Measurements from ENCODE around the gene RNF148. TPM values are rescaled to one million over a fixed set of nuclear protein-coding genes. Genes with fewer than 3 reads are reported as not detected.

The RNF148 gene
- total RNA-seq, 1 donor from 2014 or later: 0.50 TPM

DNA sequence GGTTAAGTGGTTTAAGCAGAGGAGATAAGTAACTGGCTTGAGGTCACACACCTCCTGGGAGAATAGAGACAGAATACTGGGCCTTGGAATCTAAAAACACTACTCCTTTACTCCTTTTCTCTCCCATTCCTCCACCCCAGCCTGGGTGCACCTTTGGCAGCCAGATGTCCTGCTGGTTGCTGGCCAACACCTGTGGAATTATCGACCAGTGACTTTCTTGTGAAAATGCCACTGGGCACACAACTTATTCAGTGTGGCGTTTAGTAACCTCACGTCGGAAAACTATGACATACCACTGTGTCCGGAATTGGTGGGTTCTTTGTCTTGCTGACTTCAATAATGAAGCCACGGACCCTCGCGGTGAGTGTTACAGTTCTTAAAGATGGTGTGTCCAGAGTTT is 30.2 kb downstream of the RNF148 start:
- DNase-seq (ENCODE audit: low read depth) (no peak), FAIRE-seq (no peak)
- Mint-ChIP-seq H3K4me1 (ENCODE audit: low read depth, unreplicated experiment) (peaks cover 4% of the 10 kb centered on the region), H3K36me3 (ENCODE audit: low read depth, unreplicated experiment) (peaks cover 2% of the 10 kb centered on the region), H3K27ac (ENCODE audit: unreplicated experiment) (no peak overlapping the region), H3K4me3 (ENCODE audit: unreplicated experiment) (no peak overlapping the region), H3K27me3 (ENCODE audit: low read depth, unreplicated experiment) (no peaks in the 10 kb centered on the region), H3K9me3 (ENCODE audit: unreplicated experiment) (no peaks in the 10 kb centered on the region)
- Histone ChIP-seq H3K9me3 (ENCODE audit: insufficient read depth, low read depth, low read length) (no peaks in the 10 kb centered on the region), H3K36me3 (ENCODE audit: insufficient read depth, low read length) (no peaks in the 10 kb centered on the region), H3K27ac (ENCODE audit: low read depth, low read length) (no peak overlapping the region), H4K20me1 (ENCODE audit: insufficient read depth, low read length) (no peaks in the 10 kb centered on the region), H3K9ac (ENCODE audit: low read length) (no peak overlapping the region), H3K4me3 (ENCODE audit: insufficient read depth, low read depth, low read length) (no peak overlapping the region), H2AFZ (ENCODE audit: low read depth, low read length) (no peak overlapping the region), H3K79me2 (ENCODE audit: insufficient read depth, low read length) (no peaks in the 10 kb centered on the region), H3K4me2 (ENCODE audit: low read length) (no peak overlapping the region), H3K27me3 (ENCODE audit: insufficient read depth, low read length) (no peaks in the 10 kb centered on the region), H3K4me1 (ENCODE audit: insufficient read depth, low read length) (peaks cover 12% of the 10 kb centered on the region)
- no peak for TF ChIP-seq EZH2 (IDR thresholded peaks at IDR 0.05; ENCODE audit: insufficient read depth, low read length)
- TF ChIP-seq, protein P1, sequence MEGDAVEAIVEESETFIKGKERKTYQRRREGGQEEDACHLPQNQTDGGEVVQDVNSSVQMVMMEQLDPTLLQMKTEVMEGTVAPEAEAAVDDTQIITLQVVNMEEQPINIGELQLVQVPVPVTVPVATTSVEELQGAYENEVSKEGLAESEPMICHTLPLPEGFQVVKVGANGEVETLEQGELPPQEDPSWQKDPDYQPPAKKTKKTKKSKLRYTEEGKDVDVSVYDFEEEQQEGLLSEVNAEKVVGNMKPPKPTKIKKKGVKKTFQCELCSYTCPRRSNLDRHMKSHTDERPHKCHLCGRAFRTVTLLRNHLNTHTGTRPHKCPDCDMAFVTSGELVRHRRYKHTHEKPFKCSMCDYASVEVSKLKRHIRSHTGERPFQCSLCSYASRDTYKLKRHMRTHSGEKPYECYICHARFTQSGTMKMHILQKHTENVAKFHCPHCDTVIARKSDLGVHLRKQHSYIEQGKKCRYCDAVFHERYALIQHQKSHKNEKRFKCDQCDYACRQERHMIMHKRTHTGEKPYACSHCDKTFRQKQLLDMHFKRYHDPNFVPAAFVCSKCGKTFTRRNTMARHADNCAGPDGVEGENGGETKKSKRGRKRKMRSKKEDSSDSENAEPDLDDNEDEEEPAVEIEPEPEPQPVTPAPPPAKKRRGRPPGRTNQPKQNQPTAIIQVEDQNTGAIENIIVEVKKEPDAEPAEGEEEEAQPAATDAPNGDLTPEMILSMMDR (IDR thresholded peaks at IDR 0.05; ENCODE audit: insufficient read depth, low read depth, low read length): no peak

DNA sequence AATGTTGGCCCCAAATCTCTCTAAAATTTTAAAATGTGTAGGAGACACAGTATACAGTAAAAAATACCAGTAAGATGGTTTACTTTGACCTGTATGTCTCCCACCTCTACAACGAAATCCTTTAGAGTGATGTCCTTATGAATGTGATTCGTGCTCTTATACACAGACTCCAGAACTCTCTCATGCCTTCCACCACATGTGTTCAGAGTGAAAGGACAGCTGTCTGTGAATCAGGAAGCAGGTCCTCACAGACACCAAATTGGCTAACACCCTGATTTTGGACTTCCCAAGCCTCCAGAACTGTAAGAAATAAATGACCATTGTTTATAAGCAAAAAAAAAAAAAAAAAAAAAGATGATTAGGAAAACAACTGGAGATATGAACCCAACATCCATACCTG is 39.0 kb downstream of the RNF148 start:
- no peak overlapping the region for H3K4me3 Mint-ChIP-seq (ENCODE audit: unreplicated experiment)
- H3K27me3 Mint-ChIP-seq (ENCODE audit: low read depth, unreplicated experiment): no peaks in the 10 kb centered on the region
- no peak overlapping the region for H3K27ac Mint-ChIP-seq (ENCODE audit: unreplicated experiment)
- H3K27ac ChIP-seq (ENCODE audit: low read depth, low read length): no peak overlapping the region
- H3K4me3 ChIP-seq (ENCODE audit: insufficient read depth, low read depth, low read length): no peak overlapping the region
- no peaks in the 10 kb centered on the region for H3K27me3 ChIP-seq (ENCODE audit: insufficient read depth, low read length)
- no peaks in the 10 kb centered on the region for H3K4me1 ChIP-seq (ENCODE audit: insufficient read depth, low read length)
- H3K9ac ChIP-seq (ENCODE audit: low read length): no peak overlapping the region
- DNase-seq (ENCODE audit: low read depth): no peak
- H3K9me3 ChIP-seq (ENCODE audit: insufficient read depth, low read depth, low read length): no peaks in the 10 kb centered on the region
- FAIRE-seq: no peak
- H3K79me2 ChIP-seq (ENCODE audit: insufficient read depth, low read length): no peaks in the 10 kb centered on the region
- no peaks in the 10 kb centered on the region for H4K20me1 ChIP-seq (ENCODE audit: insufficient read depth, low read length)
- no peaks in the 10 kb centered on the region for H3K4me1 Mint-ChIP-seq (ENCODE audit: low read depth, unreplicated experiment)
- H3K9me3 Mint-ChIP-seq (ENCODE audit: unreplicated experiment): no peaks in the 10 kb centered on the region
- TF ChIP-seq, protein P1 (IDR thresholded peaks at IDR 0.05; ENCODE audit: insufficient read depth, low read depth, low read length): no peak
- TF ChIP-seq EZH2 (IDR thresholded peaks at IDR 0.05; ENCODE audit: insufficient read depth, low read length): no peak
- no peaks in the 10 kb centered on the region for H3K36me3 ChIP-seq (ENCODE audit: insufficient read depth, low read length)
- H3K4me2 ChIP-seq (ENCODE audit: low read length): no peak overlapping the region
- no peaks in the 10 kb centered on the region for H3K36me3 Mint-ChIP-seq (ENCODE audit: low read depth, unreplicated experiment)
- H2AFZ ChIP-seq (ENCODE audit: low read depth, low read length): no peak overlapping the region

DNA sequence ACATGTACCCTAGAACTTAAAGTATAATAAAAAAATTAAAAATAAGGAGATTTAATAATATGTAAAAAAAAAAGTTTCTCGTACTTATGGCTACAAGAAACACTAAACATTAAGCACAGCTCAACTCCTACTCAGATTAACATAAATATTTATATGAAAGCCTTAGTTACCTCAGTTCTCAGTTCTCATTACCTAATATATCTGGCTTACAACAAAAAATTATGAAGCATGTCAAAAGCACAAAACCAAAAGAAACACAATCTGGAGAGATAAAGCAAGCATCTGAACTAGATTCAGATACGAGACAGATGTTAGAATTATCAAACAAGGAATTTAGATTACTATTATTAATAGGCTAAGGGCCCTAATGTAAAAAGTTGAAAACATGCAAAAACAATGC is 43.9 kb downstream of the RNF148 start:
- no peaks in the 10 kb centered on the region for H3K9me3 ChIP-seq (ENCODE audit: insufficient read depth, low read depth, low read length)
- Mint-ChIP-seq H3K4me1 (ENCODE audit: low read depth, unreplicated experiment) (no peaks in the 10 kb centered on the region), H3K27me3 (ENCODE audit: low read depth, unreplicated experiment) (no peaks in the 10 kb centered on the region), H3K27ac (ENCODE audit: unreplicated experiment) (no peak overlapping the region), H3K36me3 (ENCODE audit: low read depth, unreplicated experiment) (no peaks in the 10 kb centered on the region), H3K4me3 (ENCODE audit: unreplicated experiment) (no peak overlapping the region), H3K9me3 (ENCODE audit: unreplicated experiment) (peaks cover 6% of the 10 kb centered on the region)
- H3K4me3 ChIP-seq (ENCODE audit: insufficient read depth, low read depth, low read length): no peak overlapping the region
- H3K27ac ChIP-seq (ENCODE audit: low read depth, low read length): no peak overlapping the region
- no peaks in the 10 kb centered on the region for H3K36me3 ChIP-seq (ENCODE audit: insufficient read depth, low read length)
- H3K9ac ChIP-seq (ENCODE audit: low read length): no peak overlapping the region
- no peaks in the 10 kb centered on the region for H3K4me1 ChIP-seq (ENCODE audit: insufficient read depth, low read length)
- FAIRE-seq (no peak), DNase-seq (ENCODE audit: low read depth) (no peak)
- no peak for TF ChIP-seq EZH2 (IDR thresholded peaks at IDR 0.05; ENCODE audit: insufficient read depth, low read length)
- TF ChIP-seq, protein P1 (IDR thresholded peaks at IDR 0.05; ENCODE audit: insufficient read depth, low read depth, low read length): no peak
- no peak overlapping the region for H2AFZ ChIP-seq (ENCODE audit: low read depth, low read length)
- H4K20me1 ChIP-seq (ENCODE audit: insufficient read depth, low read length): no peaks in the 10 kb centered on the region
- H3K79me2 ChIP-seq (ENCODE audit: insufficient read depth, low read length): no peaks in the 10 kb centered on the region
- no peaks in the 10 kb centered on the region for H3K27me3 ChIP-seq (ENCODE audit: insufficient read depth, low read length)
- no peak overlapping the region for H3K4me2 ChIP-seq (ENCODE audit: low read length)
